K562 (cell line): ENCODE results near the gene MIB2. TPM values are rescaled to one million over a fixed set of nuclear protein-coding genes. Genes with fewer than 3 reads are reported as not detected.

ENCODE experiments used
- ATAC-seq: fragments of 200-7000 bp; cut with Tn5 transposase; 3 replicates; pipeline ENCODE4 v1.9.1; 2020; ENCODE audit warnings: moderate library complexity
- BruUV-seq: library from RNA; stranded (reverse); fragments of 400-500 nt; replicated peaks from 2 replicates; lab custom pipeline; 2021; lab: Mats Ljungman, UMichigan
- CTCF ChIA-PET: fragments of 300-600 bp; formaldehyde crosslinking; extraction: SDS; loops from one replicate; lab custom pipeline; 2021; ENCODE audit warnings: low intra/inter-chr PET ratio; lab: Yijun Ruan, JAX
- POLR2A ChIA-PET: fragments of 300-600, 350-650 bp; sonication (Branson Sonifier 250); formaldehyde crosslinking; extraction: SDS; loops from one replicate; lab custom pipeline; 2021; ENCODE audit warnings: antibody characterized with exemption, inconsistent platforms; lab: Yijun Ruan, JAX
- DNase-seq, 4 experiments: peaks; one replicate each; pipeline versions ENCODE4 v3.0.0 to v3.0.0-alpha.2; 2011 to 2018; ENCODE audit warnings: low spot score in 3 of 4, mixed read lengths in 3 of 4; ENCODE audit errors: extremely low read depth in 1 of 4
- FAIRE-seq: peaks from 2 replicates; lab custom pipeline; 2011; peaks lifted over from hg19 to GRCh38; lab: Jason Lieb, UNC
- H2AFZ ChIP-seq: 2 replicates; pipeline ENCODE4 v1.6.0; 2011; ENCODE audit warnings: low read depth, low read length, control low read depth, inconsistent platforms
- H3K27ac ChIP-seq: fragments of 200-600 bp; 3 replicates; pipeline ENCODE4 v1.8.0; 2011; ENCODE audit warnings: low read depth, mild to moderate bottlenecking, control low read depth, inconsistent platforms, low read length, moderate library complexity, mixed read lengths; ENCODE audit errors: extremely low read depth
- H3K27me3 ChIP-seq, 2 experiments: fragments of 300-600 bp in 1 of 2; 2 replicates in 1 of 2; 3 replicates in 1 of 2; pipeline versions ENCODE4 v1.6.0 to v1.8.0; 2011; ENCODE audit warnings: inconsistent platforms in 2 of 2, low read length in 2 of 2, mild to moderate bottlenecking in 1 of 2, mixed read lengths in 1 of 2, moderate library complexity in 1 of 2; ENCODE audit not compliant: control insufficient read depth in 2 of 2, insufficient read depth in 2 of 2
- H3K36me3 ChIP-seq: fragments of 300-600 bp; 3 replicates; pipeline ENCODE4 v1.8.0; 2011; ENCODE audit warnings: mild to moderate bottlenecking, low read length, inconsistent platforms; ENCODE audit not compliant: control insufficient read depth, insufficient read depth
- H3K4me1 ChIP-seq, 2 experiments: fragments of 200-600 bp in 1 of 2; replicated peaks in 1 of 2; 2 replicates in 1 of 2; 3 replicates in 1 of 2; pipeline versions ENCODE4 v1.5.1 to v1.8.0; 2011; ENCODE audit warnings: inconsistent platforms in 2 of 2, low read length in 2 of 2, mild to moderate bottlenecking in 1 of 2, mixed read lengths in 1 of 2, moderate library complexity in 1 of 2; ENCODE audit not compliant: control insufficient read depth in 2 of 2, insufficient read depth in 2 of 2
- H3K4me2 ChIP-seq: 2 replicates; pipeline ENCODE4 v1.6.1; 2011; ENCODE audit warnings: low read length, control low read depth, inconsistent platforms, mixed read lengths; ENCODE audit not compliant: insufficient read depth
- H3K4me3 ChIP-seq: fragments of 200-600 bp; sonication (generic), shearing (Covaris generic); 2 replicates; pipeline ENCODE4 v1.5.1; 2016; ENCODE audit warnings: control low read depth, inconsistent platforms
- H3K79me2 ChIP-seq: fragments of 200-600 bp; 3 replicates; pipeline ENCODE4 v1.8.0; 2011; ENCODE audit warnings: low read length, inconsistent platforms; ENCODE audit not compliant: control insufficient read depth, insufficient read depth
- H3K9ac ChIP-seq, 2 experiments: 2 replicates each; pipeline versions ENCODE4 v1.6.0 to v1.6.1; 2011; ENCODE audit warnings: low read depth in 2 of 2, low read length in 2 of 2, control low read depth in 1 of 2, inconsistent platforms in 1 of 2, mild to moderate bottlenecking in 1 of 2, mixed read lengths in 1 of 2; ENCODE audit not compliant: insufficient read depth in 1 of 2
- H3K9me1 ChIP-seq: one replicate; pipeline ENCODE4 v1.6.0; 2011; ENCODE audit warnings: inconsistent platforms, mild to moderate bottlenecking, low read length, moderate library complexity; ENCODE audit not compliant: control insufficient read depth, insufficient read depth
- H3K9me3 ChIP-seq: replicated peaks from 2 replicates; pipeline ENCODE4 v1.5.1; 2011; ENCODE audit warnings: low read depth, low read length, inconsistent platforms; ENCODE audit not compliant: control insufficient read depth, insufficient read depth
- H4K20me1 ChIP-seq: replicated peaks from 2 replicates; pipeline ENCODE4 v1.6.1; 2011; ENCODE audit warnings: low read length, inconsistent platforms, mixed read lengths; ENCODE audit not compliant: control insufficient read depth, insufficient read depth
- ARID2 ChIP-seq: fragments of 450-650 bp; IDR thresholded peaks from 2 replicates; pipeline ENCODE4 v1.6.1; 2017; ENCODE audit warnings: antibody characterized with exemption, mild to moderate bottlenecking
- CBX3 ChIP-seq, 2 experiments: IDR thresholded peaks; 1 replicate in 1 of 2; 2 replicates in 1 of 2; pipeline ENCODE4 v1.6.1; 2012; ENCODE audit warnings: inconsistent platforms in 2 of 2, low read length in 2 of 2, borderline replicate concordance in 1 of 2, control low read depth in 1 of 2
- CC2D1A ChIP-seq: fragments of 450-650 bp; IDR thresholded peaks from 2 replicates; pipeline ENCODE4 v1.6.1; 2017; ENCODE audit warnings: mild to moderate bottlenecking
- ESRRA ChIP-seq: fragments of 450-650 bp; IDR thresholded peaks from 2 replicates; pipeline ENCODE4 v1.6.1; 2014; ENCODE audit warnings: low read depth, mild to moderate bottlenecking, moderate library complexity, borderline replicate concordance
- FIP1L1 ChIP-seq: fragments of 200-400 bp; formaldehyde crosslinking; IDR thresholded peaks from 2 replicates; pipeline ENCODE4 v1.6.1; 2018; ENCODE audit warnings: mild to moderate bottlenecking, low read depth, low read length; ENCODE audit not compliant: poor library complexity, severe bottlenecking
- MYBL2 ChIP-seq, 2 experiments: fragments of 450-650 bp in 1 of 2; sonication (generic) in 1 of 2; formaldehyde crosslinking in 1 of 2; IDR thresholded peaks; 2 replicates each; pipeline versions ENCODE4 v1.6.1 to v1.8.1; 2017 to 2022; ENCODE audit warnings: borderline replicate concordance in 1 of 2, inconsistent platforms in 1 of 2, low read depth in 1 of 2, mild to moderate bottlenecking in 1 of 2, missing genetic modification reagents in 1 of 2, moderate library complexity in 1 of 2
- NFIC ChIP-seq: fragments of 450-650 bp; IDR thresholded peaks from 2 replicates; pipeline ENCODE4 v1.6.1; 2017; ENCODE audit warnings: mild to moderate bottlenecking, inconsistent platforms
- PHF8 ChIP-seq: fragments of 200-600 bp; sonication (generic); IDR thresholded peaks from 2 replicates; pipeline ENCODE4 v1.6.1; 2012; ENCODE audit warnings: mixed run types, mild to moderate bottlenecking, inconsistent platforms, low read length, moderate library complexity, borderline replicate concordance
- RAD21 ChIP-seq, 2 experiments: fragments of 250-450 bp in 1 of 2; fragments of 450-650 bp in 1 of 2; sonication (Bioruptor Pico) in 1 of 2; formaldehyde crosslinking in 1 of 2; IDR thresholded peaks in 1 of 2; conservative IDR thresholded peaks in 1 of 2; 2 replicates each; pipeline versions ENCODE4 v1.4.0 to v1.8.0; 2020 to 2022; ENCODE audit warnings: mild to moderate bottlenecking in 2 of 2, moderate library complexity in 1 of 2
- RAD51 ChIP-seq: fragments of 450-650 bp; IDR thresholded peaks from 2 replicates; pipeline ENCODE4 v1.7.1; 2016; ENCODE audit warnings: low read depth, mild to moderate bottlenecking, borderline replicate concordance
- RBM22 ChIP-seq: fragments of 200-400 bp; formaldehyde crosslinking; IDR thresholded peaks from 2 replicates; pipeline ENCODE4 v1.6.1; 2018; ENCODE audit warnings: low read length, low read depth; ENCODE audit not compliant: poor library complexity, severe bottlenecking
- RUNX1 ChIP-seq: sonication (generic); IDR thresholded peaks from 2 replicates; pipeline ENCODE4 v1.6.1; 2016; ENCODE audit warnings: antibody characterized with exemption, low read depth
- SMARCE1 ChIP-seq: fragments of 450-650 bp; IDR thresholded peaks from 2 replicates; pipeline ENCODE4 v1.7.1; 2016; ENCODE audit warnings: mild to moderate bottlenecking
- ZSCAN29 ChIP-seq: fragments of 450-650 bp; IDR thresholded peaks from 2 replicates; pipeline ENCODE4 v1.6.1; 2017
- WGBS: fragments of 100-300 bp; shearing (Covaris generic); methylation state at CpG from one replicate; pipeline ENCODE4 v1.1.6; 2016; ENCODE audit warnings: low coverage, mixed read lengths; ENCODE audit not compliant: insufficient coverage; ENCODE audit errors: missing lambda C conversion rate; 5-methylcytosine and 5-hydroxymethylcytosine counted together
- in situ Hi-C: fragments of 300-500 bp; cut with MboI; formaldehyde crosslinking; loops from 4 replicates; pipeline ENCODE4 v1.15.0; 2018; ENCODE audit warnings: inconsistent platforms, mixed read lengths
- intact Hi-C: fragments of 100-400 bp; cut with micrococcal nuclease; formaldehyde crosslinking; loops from 2 replicates; pipeline ENCODE4 v1.14.2; 2022
- polyA plus RNA-seq, 8 experiments: library from polyadenylated mRNA; depleted of rRNA in 4 of 8; stranded (reverse) in 5 of 8; unstranded in 3 of 8; fragments of >200 nt; fragmentation: Nextera tagmentation in 2 of 8; fragmentation: Illumina TruSeq in 1 of 8; extraction: Ambion mirVana in 2 of 8; extraction: Trizol in 1 of 8; gene quantifications; 2 replicates each; pipeline versions ENCODE4 v1.2.1 to v1.2.3, GENCODE V29; 2011 to 2014; ENCODE audit warnings: inconsistent platforms in 1 of 8, missing spikeins in 1 of 8
- total RNA-seq, 7 experiments: library from RNA; depleted of rRNA in 6 of 7; stranded (reverse); fragments of >200 nt in 6 of 7; fragmentation: Illumina TruSeq in 2 of 7; extraction: Trizol in 2 of 7; gene quantifications; 2 replicates each; pipeline versions ENCODE4 v1.2.1 to v1.2.3, GENCODE V29; 2011 to 2021; ENCODE audit warnings: low replicate concordance in 1 of 7
- TF ChIP-seq, protein P1 (sequence below), 3 experiments: IDR thresholded peaks in 2 of 3; conservative IDR thresholded peaks in 1 of 3; 2 replicates each; pipeline ENCODE4 v1.5.1; 2011 to 2012; ENCODE audit warnings: low read length in 3 of 3, mild to moderate bottlenecking in 3 of 3, control low read depth in 2 of 3, improper control_type of control experiment in 1 of 3, inconsistent platforms in 1 of 3, low read depth in 1 of 3, mixed read lengths in 1 of 3, moderate library complexity in 1 of 3; ENCODE audit not compliant: insufficient read depth in 2 of 3
- TF ChIP-seq, protein P2 (sequence below): sonication (generic); formaldehyde crosslinking; IDR thresholded peaks from 2 replicates; pipeline ENCODE4 v1.8.1; 2023; ENCODE audit warnings: mild to moderate bottlenecking, missing genetic modification reagents

MIB2 gene
- total and polyA plus RNA-seq, 9 of the 15 experiments (the other 6 are each of a cell fraction or from before 2014, with no cell fraction given): 0.04 to 17.0 (median 4.9) TPM; not detected in 1

DNA sequence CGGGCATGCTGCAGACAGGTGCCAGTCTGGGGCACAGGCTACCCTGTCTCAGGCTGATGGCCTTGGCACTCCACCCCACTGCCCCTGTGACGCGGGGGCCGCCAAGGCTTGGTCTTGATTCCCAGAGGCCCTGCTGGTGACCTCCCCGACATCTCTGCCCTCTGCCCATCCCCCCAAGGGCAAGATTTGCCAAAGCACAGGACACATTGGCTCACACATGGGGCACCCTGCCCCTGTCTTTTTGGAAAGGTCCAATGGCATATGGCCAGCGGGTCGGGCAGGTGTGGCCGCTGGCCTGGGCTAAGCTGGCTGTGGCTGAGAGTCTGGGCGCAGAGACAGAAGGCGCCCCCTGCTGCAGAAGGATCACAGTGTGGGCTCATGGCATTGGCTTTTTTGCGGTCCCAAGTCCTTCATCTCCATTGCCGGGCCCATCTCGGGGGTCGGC, 4.6 kb downstream of the MIB2 start:
- Histone ChIP-seq H3K27ac (no peak overlapping the region), H3K36me3 (peaks cover 9% of the 10 kb centered on the region; the same call in 2 of the 3 replicates), H3K9me1 (no peaks in the 10 kb centered on the region), H3K27me3 (no peaks in the 10 kb centered on the region), H3K4me3 (no peak overlapping the region), H2AFZ (no peak overlapping the region), H3K4me1 (peaks cover 9 to 91% of the 10 kb centered on the region in 2 experiments; a peak in 3 of 5 replicates), H3K4me2 (no peak overlapping the region), H3K79me2 (peaks cover 14% of the 10 kb centered on the region), H3K9ac (peak overlapping the region in 1 of 2 experiments; percentile 78; a peak in 1 of 4 replicates), H4K20me1 (peaks cover 18% of the 10 kb centered on the region; the same call in 1 of the 2 replicates), H3K9me3 (no peaks in the 10 kb centered on the region)
- FAIRE-seq (peak; percentile 58), ATAC-seq (peak; percentile 46), DNase-seq (peak; percentile 50 to 71 (median 62))
- POLR2A ChIA-PET: interaction anchor here (0.6 kb wide), 1 partner anchor 244 kb away, joined by 3 read pairs; no protein-coding TSS in a partner anchor
- BruUV-seq: no TSS peak
- 43% methylated on average over 14 of the region's 14 CpGs for whole genome bisulfite sequencing
- intact Hi-C loops (no loop called here), in situ Hi-C loops (no loop called here)
- CTCF ChIA-PET: interaction anchor here (1.7 kb wide), 1 partner anchor 46 kb away, joined by 5 read pairs; no protein-coding TSS in a partner anchor
- no peak for TF ChIP-seq RUNX1
- TF ChIP-seq RBM22: no peak
- TF ChIP-seq RAD51: no peak
- TF ChIP-seq FIP1L1: peak; percentile 21
- TF ChIP-seq SMARCE1: no peak
- TF ChIP-seq ESRRA: peak; percentile 31; the same call in 1 of the 2 replicates
- no peak for TF ChIP-seq PHF8
- TF ChIP-seq ZSCAN29: no peak
- TF ChIP-seq CBX3 (IDR thresholded peaks at IDR 0.05; ENCODE audit: borderline replicate concordance in 1 of 2, low read length in 2 of 2): no peak
- TF ChIP-seq RAD21 (CRISPR knock-in tag; conservative IDR thresholded peaks at IDR 0.05 in 1 of 2, IDR thresholded peaks at IDR 0.05 in 1 of 2): peak in 1 of 2 experiments; percentile 69; a peak in 2 of 4 replicates
- TF ChIP-seq, protein P1, sequence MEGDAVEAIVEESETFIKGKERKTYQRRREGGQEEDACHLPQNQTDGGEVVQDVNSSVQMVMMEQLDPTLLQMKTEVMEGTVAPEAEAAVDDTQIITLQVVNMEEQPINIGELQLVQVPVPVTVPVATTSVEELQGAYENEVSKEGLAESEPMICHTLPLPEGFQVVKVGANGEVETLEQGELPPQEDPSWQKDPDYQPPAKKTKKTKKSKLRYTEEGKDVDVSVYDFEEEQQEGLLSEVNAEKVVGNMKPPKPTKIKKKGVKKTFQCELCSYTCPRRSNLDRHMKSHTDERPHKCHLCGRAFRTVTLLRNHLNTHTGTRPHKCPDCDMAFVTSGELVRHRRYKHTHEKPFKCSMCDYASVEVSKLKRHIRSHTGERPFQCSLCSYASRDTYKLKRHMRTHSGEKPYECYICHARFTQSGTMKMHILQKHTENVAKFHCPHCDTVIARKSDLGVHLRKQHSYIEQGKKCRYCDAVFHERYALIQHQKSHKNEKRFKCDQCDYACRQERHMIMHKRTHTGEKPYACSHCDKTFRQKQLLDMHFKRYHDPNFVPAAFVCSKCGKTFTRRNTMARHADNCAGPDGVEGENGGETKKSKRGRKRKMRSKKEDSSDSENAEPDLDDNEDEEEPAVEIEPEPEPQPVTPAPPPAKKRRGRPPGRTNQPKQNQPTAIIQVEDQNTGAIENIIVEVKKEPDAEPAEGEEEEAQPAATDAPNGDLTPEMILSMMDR (IDR thresholded peaks at IDR 0.05 in 2 of 3, conservative IDR thresholded peaks at IDR 0.05 in 1 of 3; ENCODE audit: insufficient read depth in 2 of 3, low read depth in 1 of 3, low read length in 3 of 3): peak; percentile 72 to 75 (median 73)
- peak; percentile 59; the same call in 1 of the 2 replicates for TF ChIP-seq NFIC
- TF ChIP-seq MYBL2 (IDR thresholded peaks at IDR 0.05; ENCODE audit: low read depth): no peak
- TF ChIP-seq MYBL2 (CRISPR knock-in tag; IDR thresholded peaks at IDR 0.05; ENCODE audit: borderline replicate concordance): no peak
- TF ChIP-seq, protein P2, sequence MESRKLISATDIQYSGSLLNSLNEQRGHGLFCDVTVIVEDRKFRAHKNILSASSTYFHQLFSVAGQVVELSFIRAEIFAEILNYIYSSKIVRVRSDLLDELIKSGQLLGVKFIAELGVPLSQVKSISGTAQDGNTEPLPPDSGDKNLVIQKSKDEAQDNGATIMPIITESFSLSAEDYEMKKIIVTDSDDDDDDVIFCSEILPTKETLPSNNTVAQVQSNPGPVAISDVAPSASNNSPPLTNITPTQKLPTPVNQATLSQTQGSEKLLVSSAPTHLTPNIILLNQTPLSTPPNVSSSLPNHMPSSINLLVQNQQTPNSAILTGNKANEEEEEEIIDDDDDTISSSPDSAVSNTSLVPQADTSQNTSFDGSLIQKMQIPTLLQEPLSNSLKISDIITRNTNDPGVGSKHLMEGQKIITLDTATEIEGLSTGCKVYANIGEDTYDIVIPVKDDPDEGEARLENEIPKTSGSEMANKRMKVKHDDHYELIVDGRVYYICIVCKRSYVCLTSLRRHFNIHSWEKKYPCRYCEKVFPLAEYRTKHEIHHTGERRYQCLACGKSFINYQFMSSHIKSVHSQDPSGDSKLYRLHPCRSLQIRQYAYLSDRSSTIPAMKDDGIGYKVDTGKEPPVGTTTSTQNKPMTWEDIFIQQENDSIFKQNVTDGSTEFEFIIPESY (CRISPR knock-in tag): peak; percentile 74; the same call in 1 of the 2 replicates
- TF ChIP-seq CC2D1A: 0 out of 2 replicates have a peak, but pooled peaks have one; percentile 29
- TF ChIP-seq ARID2: peak; percentile 11; the same call in 1 of the 2 replicates
